ENCODE data around the gene KDM1A.

KDM1A gene

DNA sequence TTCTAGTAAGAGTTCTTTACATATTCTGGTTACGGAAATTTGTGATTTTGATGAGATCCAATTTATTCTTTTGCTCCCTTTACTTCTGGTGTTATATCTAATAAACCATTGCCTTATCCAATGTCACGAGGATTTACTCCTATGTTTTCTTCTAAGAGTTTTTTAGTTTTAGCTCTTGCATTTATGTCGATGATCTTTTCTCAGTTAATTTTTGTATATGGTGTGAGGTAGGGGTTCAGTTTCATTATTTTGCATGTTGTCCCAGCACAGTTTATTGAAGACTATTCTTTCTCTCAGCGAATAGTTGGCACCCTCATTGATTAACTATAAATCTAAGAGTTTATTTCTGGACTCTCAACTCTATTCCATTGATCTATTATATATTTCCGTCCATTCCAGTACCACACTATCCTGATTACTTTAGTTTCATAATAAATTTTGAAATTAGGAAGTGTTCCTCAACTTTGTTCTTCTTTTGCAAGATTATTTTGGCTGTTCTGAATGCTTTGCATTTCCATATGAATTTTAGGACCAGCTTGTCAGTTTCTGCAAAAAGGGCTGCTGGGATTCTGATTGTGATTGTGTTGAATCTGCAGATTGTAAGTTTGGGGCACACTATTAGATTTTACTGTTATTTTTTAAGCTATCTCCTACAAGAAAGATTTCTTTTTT lies 4.0 kb downstream of the KDM1A start:
- Histone ChIP-seq H3K4me3 (ENCODE audit: low read depth, low read length) (no peak overlapping the region), H3K27me3 (ENCODE audit: insufficient read depth, low read depth, severe bottlenecking) (no peaks in the 10 kb centered on the region), H3K27ac (no peak overlapping the region), H3K9me3 (ENCODE audit: severe bottlenecking) (peaks cover 14% of the 10 kb centered on the region), H3K36me3 (peaks cover 28% of the 10 kb centered on the region)
- TF ChIP-seq, protein P1, sequence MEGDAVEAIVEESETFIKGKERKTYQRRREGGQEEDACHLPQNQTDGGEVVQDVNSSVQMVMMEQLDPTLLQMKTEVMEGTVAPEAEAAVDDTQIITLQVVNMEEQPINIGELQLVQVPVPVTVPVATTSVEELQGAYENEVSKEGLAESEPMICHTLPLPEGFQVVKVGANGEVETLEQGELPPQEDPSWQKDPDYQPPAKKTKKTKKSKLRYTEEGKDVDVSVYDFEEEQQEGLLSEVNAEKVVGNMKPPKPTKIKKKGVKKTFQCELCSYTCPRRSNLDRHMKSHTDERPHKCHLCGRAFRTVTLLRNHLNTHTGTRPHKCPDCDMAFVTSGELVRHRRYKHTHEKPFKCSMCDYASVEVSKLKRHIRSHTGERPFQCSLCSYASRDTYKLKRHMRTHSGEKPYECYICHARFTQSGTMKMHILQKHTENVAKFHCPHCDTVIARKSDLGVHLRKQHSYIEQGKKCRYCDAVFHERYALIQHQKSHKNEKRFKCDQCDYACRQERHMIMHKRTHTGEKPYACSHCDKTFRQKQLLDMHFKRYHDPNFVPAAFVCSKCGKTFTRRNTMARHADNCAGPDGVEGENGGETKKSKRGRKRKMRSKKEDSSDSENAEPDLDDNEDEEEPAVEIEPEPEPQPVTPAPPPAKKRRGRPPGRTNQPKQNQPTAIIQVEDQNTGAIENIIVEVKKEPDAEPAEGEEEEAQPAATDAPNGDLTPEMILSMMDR (IDR thresholded peaks at IDR 0.05; ENCODE audit: low read depth, low read length) = no peak
- DNase-seq = no peak

DNA sequence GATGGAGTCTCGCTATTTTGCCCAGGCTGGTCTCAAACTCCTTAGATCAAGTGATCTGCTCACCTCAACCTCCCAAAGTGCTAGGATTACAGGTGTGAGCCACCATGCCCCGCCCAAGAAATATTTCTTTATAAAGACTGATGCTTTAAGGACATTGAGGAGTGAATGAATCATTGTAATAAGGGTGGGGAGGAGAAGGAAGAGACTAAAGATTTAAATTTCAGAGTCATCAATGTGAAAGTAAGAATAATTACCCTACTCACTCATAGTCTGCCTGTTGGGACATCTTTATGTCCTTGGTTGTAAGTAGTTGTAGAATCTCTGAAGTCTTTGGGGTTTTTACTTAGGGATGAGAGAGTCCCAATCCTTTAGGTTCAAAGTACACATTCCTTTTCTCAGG lies 7.3 kb downstream of the KDM1A start:
- DNase-seq = no peak
- Histone ChIP-seq H3K27me3 (ENCODE audit: insufficient read depth, low read depth, severe bottlenecking) (no peaks in the 10 kb centered on the region), H3K4me3 (ENCODE audit: low read depth, low read length) (no peak overlapping the region)

DNA sequence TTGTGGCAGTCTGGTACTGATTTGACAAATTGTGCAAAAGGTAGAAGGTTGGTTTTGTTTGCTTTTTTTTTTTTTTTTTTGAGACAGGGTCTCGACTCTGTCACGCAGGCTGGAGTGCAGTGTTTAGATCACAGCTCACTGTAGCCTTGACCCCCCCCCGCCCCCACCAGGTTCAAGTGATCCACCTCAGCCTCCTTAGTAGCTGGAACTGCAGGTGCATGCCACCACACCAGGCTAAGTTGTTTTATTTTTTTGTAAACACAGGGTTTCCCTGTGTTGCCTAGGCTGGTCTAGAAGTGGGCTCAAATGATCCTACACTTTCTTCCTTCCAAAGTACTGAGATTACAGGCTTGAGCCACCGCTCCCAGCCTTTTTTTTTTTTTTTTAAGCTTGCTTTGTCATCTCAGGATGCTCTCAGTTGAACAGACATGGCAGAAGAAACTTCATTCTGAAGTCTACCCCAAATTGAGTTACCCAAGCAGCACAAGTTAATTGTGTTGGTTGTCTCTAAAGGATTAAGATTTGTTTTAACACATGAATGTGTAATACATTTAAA lies 8.2 kb downstream of the KDM1A start:
- H3K9me3 ChIP-seq (ENCODE audit: severe bottlenecking) = peaks cover 9% of the 10 kb centered on the region
- TF ChIP-seq, protein P1 (IDR thresholded peaks at IDR 0.05; ENCODE audit: low read depth, low read length) = no peak
- H3K27ac ChIP-seq = no peak overlapping the region
- peaks cover 16% of the 10 kb centered on the region for H3K36me3 ChIP-seq
- no peak for DNase-seq
- H3K27me3 ChIP-seq (ENCODE audit: insufficient read depth, low read depth, severe bottlenecking) = no peaks in the 10 kb centered on the region
- no peak overlapping the region for H3K4me3 ChIP-seq (ENCODE audit: low read depth, low read length)

More for the DNA sequence above, 7.3 kb downstream of the KDM1A start:
- Histone ChIP-seq H3K9me3 (ENCODE audit: severe bottlenecking) (peaks cover 13% of the 10 kb centered on the region), H3K36me3 (peaks cover 23% of the 10 kb centered on the region), H3K27ac (no peak overlapping the region)
- TF ChIP-seq, protein P1 (IDR thresholded peaks at IDR 0.05; ENCODE audit: low read depth, low read length) = no peak

DNA sequence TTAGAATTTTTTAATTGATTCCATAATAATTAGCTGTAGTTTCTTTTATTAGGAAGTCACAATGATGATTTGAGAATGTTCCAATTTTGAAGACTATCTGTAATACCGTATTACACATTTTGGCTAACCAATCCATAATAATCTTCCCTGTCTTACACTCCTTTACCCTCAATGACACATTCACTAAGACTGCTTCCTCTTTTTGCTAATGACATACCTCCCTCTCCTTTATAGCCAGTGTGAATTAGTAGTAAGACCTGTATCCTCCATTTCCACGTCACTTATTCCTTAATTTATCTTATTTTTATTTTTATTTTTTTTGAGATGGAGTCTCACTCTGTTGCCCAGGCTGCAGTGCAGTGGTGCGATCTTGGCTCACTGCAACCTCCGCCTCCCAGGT lies 10.1 kb downstream of the KDM1A start:
- Histone ChIP-seq H3K27ac (no peak overlapping the region), H3K27me3 (ENCODE audit: insufficient read depth, low read depth, severe bottlenecking) (no peaks in the 10 kb centered on the region), H3K4me3 (ENCODE audit: low read depth, low read length) (no peak overlapping the region), H3K9me3 (ENCODE audit: severe bottlenecking) (no peaks in the 10 kb centered on the region), H3K36me3 (peaks cover 14% of the 10 kb centered on the region)
- TF ChIP-seq, protein P1 (IDR thresholded peaks at IDR 0.05; ENCODE audit: low read depth, low read length) = no peak
- DNase-seq = no peak

DNA sequence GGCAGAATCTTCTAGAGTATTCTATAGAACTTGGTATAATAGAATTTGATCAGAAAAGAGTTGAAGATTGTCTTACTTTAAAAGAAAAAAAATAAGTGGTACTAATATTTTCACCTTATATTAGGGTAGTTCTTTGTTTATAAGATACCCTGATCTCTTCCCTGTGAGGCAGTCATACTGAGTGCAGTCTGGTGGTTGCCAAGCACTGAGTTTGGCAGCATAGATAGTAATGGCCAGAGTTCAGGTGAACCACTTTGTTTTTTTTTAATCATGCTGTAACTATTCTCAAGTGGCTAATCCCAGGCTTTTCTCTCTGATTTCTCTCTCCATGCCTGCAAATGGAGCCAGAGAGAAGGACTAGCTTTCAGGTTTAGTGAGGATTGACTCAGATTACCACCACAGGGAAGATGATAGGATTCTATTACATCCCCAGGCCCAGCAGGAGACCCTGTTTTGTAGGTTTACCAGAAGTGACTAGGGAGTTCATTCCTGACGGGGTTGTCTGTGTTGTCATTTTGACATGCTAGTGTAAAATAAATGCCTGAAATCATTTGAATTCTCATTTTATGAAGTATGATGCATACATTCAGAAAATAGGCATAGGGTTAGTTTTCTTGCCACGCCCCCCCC lies 16.7 kb downstream of the KDM1A start:
- TF ChIP-seq, protein P1 (IDR thresholded peaks at IDR 0.05; ENCODE audit: low read depth, low read length) = no peak
- peak; percentile 62 for DNase-seq

More for the DNA sequence above, 16.7 kb downstream of the KDM1A start:
- Histone ChIP-seq H3K4me3 (ENCODE audit: low read depth, low read length) (no peak overlapping the region), H3K9me3 (ENCODE audit: severe bottlenecking) (no peaks in the 10 kb centered on the region), H3K27ac (no peak overlapping the region), H3K27me3 (ENCODE audit: insufficient read depth, low read depth, severe bottlenecking) (no peaks in the 10 kb centered on the region), H3K36me3 (peaks cover 20% of the 10 kb centered on the region)

Data from WERI-Rb-1 (cell line).